Glomerular endothelial cell (primary cell): ENCODE data around the gene GPX8. TPM values are rescaled to one million over a fixed set of nuclear protein-coding genes. Genes with fewer than 3 reads are reported as not detected.
A peak's percentile ranks its signal among the peaks of the same experiment; 100 is the strongest.

ENCODE experiments used
- DNase-seq: peaks from one replicate; pipeline ENCODE4 v3.0.0-alpha.2; 2011; ENCODE audit warnings: low read depth, low spot score; ENCODE audit errors: extremely low read depth
- total RNA-seq: library from RNA; depleted of rRNA; stranded (reverse); fragments of >200 nt; gene quantifications from 2 replicates; pipeline ENCODE4 v1.2.3, GENCODE V29; 2015

GPX8 gene
- total RNA-seq = 70.8 and 89.8 TPM in 2 replicates

DNA sequence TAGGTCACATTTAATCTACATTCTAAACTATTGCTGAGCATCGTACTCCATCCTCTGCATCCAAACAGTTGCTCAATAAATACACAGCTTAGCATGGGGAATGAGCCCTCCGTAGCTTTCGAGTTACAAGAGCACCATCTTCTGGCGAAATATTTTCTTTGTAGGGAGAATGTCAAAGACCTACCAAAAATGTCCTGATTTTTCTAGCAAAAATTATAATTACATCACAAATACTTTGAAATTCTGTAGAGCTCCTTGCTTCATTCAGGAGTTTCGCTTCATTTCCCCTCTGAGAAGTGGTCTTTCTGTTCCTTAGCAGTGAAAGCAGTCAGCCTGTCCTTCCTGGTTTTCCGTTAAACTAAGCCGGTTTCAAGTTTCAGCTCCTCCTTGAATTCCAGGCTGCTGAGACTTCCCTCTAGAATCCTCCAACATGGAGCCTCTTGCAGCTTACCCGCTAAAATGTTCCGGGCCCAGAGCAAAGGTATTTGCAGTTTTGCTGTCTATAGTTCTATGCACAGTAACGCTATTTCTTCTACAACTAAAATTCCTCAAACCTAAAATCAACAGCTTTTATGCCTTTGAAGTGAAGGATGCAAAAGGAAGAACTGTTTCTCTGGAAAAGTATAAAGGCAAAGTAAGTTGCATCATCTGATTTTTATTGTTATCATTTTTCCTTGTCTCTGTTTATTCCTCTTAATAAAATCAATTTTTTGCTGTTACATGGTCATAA, at the start of gene GPX8:
TSS of gene GPX8 (plus strand) at position 409 of the 730 bp plus-strand sequence. CDS start at position 431, 22 bp downstream.
- peak; percentile 85 for DNase-seq

DNA sequence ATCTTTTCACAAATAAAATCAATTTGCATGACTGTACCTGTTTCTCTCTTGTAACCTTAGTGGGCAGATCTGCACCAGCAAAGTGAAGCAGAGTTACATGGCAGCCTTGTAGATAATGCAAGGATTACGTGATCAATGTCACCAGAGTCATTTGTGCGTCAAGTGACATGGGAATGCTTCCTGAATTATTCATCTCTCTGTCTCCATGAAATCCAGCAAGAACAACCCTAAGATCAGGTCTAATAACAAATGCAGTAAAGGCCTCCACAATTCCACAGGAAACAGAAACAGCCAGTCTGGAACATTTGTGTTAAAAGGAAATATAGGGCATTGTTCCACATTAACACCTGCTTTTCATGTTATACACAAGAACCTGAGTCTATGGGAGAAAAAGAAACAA, 49.8 kb upstream of the GPX8 start:
- DNase-seq = peak; percentile 5

GRCh38 chr5:55113327-55113726, 46.6 kb upstream of the GPX8 start:
- no peak for DNase-seq

- no peak for DNase-seq
Observed at GRCh38 chr5:55114061-55114460, 45.9 kb upstream of the GPX8 start.

- DNase-seq = no peak
Observed at GRCh38 chr5:55123365-55123764, 36.6 kb upstream of the GPX8 start.

- no peak for DNase-seq
Observed at GRCh38 chr5:55134053-55134722, 25.8 kb upstream of the GPX8 start.

GRCh38 chr5:55136521-55136920, 23.4 kb upstream of the GPX8 start:
- no peak for DNase-seq

DNA sequence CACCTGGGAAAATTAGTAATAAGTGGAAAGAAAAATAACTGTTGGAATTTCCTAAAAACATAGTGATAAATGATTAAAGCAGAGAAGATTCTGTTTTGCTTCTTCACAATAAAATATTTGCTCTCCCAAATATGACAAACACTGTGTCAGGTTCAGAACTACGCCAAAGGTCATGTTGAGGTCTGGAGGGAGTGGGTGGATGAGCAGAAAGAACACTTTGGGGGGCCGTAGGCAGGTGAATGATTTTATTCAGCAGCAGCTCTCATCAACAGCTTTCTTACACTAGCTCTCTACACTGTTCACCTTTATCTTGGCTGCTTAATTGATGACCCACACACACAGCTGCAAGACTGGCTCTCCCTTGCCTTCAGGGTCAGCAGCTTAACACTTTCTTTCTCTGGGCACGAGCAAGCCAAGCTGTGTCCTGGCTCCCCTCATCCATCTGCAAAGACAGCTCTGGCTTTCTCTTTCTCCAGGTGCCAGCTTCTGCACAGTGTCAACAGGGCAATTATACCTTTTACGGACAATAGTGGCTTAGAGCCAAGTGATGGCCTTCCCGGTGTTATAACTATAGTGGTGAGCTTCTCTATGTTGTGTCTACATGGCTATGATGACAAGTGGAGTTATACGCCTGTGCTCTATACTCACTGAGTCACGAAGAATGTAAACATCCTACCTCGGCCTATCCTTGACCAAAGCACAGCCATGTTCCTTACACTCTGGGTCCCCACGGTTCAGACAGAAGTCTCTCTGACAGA, 18.9 kb upstream of the GPX8 start:
- no peak for DNase-seq

- no peak for DNase-seq
Observed at GRCh38 chr5:55141945-55142690, 17.9 kb upstream of the GPX8 start.

- no peak for DNase-seq
Observed at GRCh38 chr5:55143624-55144023, 16.3 kb upstream of the GPX8 start.

DNA sequence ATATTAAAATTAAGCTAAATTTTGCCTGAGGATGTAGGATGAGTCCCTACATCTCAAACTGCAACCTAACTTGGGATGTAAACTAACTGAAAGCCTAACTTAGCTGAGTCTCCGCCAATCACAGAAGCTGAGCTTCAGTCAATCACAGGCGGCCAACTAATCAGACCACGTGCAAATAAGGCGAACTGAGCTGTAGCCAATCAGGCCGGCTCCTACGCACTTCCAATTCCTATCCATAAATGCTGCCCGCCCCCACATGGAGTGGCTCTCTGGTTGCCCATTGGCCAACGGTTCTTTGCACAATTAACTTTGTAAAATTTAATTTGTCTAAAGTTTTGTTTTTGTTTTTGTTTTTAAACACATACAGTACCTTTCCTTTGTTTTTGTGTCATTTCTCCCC, 13.9 kb upstream of the GPX8 start:
- no peak for DNase-seq

DNA sequence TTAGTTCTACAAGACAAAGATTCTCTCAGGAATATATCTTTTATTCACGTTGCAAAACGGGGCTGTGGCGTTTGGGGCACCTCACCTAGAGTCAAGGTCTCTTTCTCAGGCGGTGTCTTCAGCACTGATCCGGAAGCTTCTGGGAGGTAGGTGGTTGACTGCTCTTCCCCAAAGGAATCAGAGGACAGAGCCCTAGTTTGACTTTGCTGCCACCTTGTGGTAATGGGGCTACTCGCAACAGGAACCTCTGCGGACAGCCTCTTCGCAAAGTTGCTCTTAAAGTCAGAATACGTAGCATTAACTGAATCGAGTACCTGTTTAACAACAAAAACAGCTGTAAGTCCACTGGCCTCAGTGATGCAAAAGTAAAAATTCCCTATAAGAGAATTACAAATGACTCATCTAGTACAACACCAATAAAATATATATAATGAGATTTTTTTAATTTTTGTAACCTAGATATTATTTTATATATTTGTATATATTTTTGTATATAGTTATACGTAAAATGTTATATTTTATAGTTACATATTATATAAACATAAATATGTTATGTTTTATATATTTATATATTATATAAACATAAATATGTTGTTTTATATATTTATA, 13.3 kb upstream of the GPX8 start:
- DNase-seq = peak; percentile 69

GRCh38 chr5:55149308-55149795, 10.6 kb upstream of the GPX8 start:
- no peak for DNase-seq

DNA sequence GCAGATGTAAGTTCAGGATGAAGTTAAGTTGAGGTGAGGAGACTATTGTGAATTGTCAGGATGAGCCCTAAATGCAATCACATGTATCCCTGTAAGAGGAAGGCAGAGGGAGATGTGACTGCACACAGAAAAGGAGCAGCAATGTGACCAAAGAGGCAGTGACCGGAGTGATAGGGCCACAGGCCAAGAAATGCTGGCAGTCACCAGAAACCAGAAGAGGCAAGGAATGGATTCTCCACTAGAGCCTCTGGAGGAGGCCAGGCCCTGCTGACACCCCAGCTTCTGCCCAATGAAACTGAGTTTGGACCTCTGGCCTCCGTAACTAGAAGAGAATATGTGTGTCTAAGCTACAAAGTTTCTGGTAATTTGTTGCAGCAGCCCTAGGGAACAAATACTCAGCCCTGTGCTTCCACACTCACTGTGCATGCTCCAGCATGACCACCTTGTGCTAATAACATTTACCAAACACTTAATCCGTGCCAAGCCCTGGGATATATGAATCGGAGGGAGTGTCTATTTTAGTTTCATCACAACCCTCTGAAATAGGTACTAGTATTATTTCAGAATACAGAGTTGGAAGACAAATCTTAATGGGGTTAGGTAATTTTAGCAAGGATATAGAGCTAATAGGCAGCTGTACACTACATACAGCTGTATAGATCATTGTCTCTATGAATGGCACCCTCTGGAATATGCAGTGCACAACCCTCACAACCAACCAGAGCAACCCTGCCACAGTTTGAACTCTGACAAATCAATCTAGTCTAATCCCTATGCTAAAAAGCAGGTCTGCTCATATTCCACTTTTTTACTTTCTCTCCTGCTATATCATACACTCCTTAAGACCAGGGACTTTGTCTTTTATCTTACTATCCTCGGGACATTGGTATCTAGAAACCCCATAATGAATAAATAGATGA, 7.8 kb upstream of the GPX8 start:
- no peak for DNase-seq

DNA sequence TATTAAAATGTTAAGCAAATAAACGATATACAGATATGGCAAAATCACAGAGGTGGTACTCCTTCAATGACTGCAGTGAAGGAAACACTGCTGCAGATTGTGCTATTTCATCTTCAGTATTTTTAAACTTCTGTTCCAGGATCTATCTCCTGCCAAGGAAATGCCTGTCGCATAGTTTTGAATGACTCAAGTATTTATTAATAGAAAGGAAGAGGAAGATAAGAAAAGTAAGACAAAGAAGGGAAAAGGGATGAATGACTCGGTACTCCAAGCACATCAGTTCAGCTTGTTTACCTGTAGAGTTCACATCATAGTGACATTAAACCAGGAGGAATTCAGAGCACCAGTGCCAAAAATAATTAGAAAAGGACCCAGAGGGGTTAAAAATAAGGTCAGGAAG, 5.1 kb upstream of the GPX8 start:
- DNase-seq = peak; percentile 77

GRCh38 chr5:55160493-55161209, 680 bp downstream of the GPX8 start:
- peak; percentile 90 for DNase-seq

GRCh38 chr5:55162666-55163065, 2.7 kb downstream of the GPX8 start:
- no peak for DNase-seq

DNA sequence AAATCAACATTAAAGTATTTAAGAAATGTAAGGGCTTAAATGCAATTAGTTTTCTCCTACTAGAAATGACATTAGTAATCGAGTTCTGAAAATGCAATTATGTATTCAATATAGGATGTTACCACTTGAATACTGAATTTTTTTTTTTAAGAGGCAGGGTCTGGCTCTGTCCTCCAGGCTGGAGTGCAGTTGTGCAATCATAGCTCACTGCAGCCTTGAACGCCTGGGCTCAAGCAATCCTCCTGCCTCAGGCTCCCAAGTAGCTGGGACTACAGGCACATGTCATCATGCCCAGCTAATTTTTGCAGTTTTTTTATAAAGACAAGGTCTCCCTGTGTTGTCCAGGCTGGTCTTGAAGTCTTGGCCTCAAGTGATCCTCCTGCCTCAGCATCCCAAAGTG, 11.5 kb downstream of the GPX8 start:
- DNase-seq = no peak
